Suprapubic skin (tissue), 4 donors: ENCODE results near the gene MYADML2. TPM values are rescaled to one million over a fixed set of nuclear protein-coding genes. Genes with fewer than 3 reads are reported as not detected.
A peak's percentile ranks its signal among the peaks of the same experiment; 100 is the strongest.

Experiments used
- DNase-seq, 2 donors: peaks; one replicate each; pipeline ENCODE4 v3.0.0-alpha.2; 2019; ENCODE audit warnings: low spot score in 2 of 2
- H3K27ac ChIP-seq: fragments of 200-600 bp; sonication (generic); one replicate; pipeline ENCODE4 v1.5.1; 2019
- H3K27me3 ChIP-seq: fragments of 200-600 bp; sonication (generic); one replicate; pipeline ENCODE4 v1.5.1; 2019
- H3K36me3 ChIP-seq: fragments of 200-600 bp; sonication (generic); one replicate; pipeline ENCODE4 v1.5.1; 2019
- H3K4me1 ChIP-seq: fragments of 200-600 bp; sonication (generic); one replicate; pipeline ENCODE4 v1.5.1; 2019
- H3K4me3 ChIP-seq: fragments of 200-600 bp; sonication (generic); one replicate; pipeline ENCODE4 v1.5.1; 2019; ENCODE audit warnings: mild to moderate bottlenecking
- H3K9me3 ChIP-seq: fragments of 200-600 bp; sonication (generic); one replicate; pipeline ENCODE4 v1.5.1; 2019
- EP300 ChIP-seq: sonication (generic); formaldehyde crosslinking; IDR thresholded peaks from one replicate; pipeline ENCODE4 v1.6.1; 2017; ENCODE audit warnings: antibody characterized with exemption
- POLR2A ChIP-seq, 2 donors: fragments of 450-650 bp; IDR thresholded peaks; one replicate each; pipeline ENCODE4 v1.6.1; 2017; ENCODE audit warnings: antibody characterized with exemption in 2 of 2, mild to moderate bottlenecking in 2 of 2, moderate library complexity in 2 of 2
- POLR2AphosphoS5 ChIP-seq, 3 donors: sonication (generic); formaldehyde crosslinking; IDR thresholded peaks; one replicate each; pipeline ENCODE4 v1.6.1; 2017; ENCODE audit warnings: antibody characterized with exemption in 3 of 3
- WGBS: methylation state at CpG from one replicate; pipeline ENCODE4 v1.1.5; 2018; 5-methylcytosine and 5-hydroxymethylcytosine counted together
- total RNA-seq, 4 donors: library from RNA; depleted of rRNA; stranded (reverse); fragments of >200 nt; gene quantifications; one replicate each; pipeline ENCODE4 v1.1.0, GENCODE V29; 2016
- TF ChIP-seq, protein P1 (sequence below), 2 donors: fragments of 200-600 bp in 1 of 2; fragments of 450-650 bp in 1 of 2; sonication (generic) in 1 of 2; IDR thresholded peaks; one replicate each; pipeline ENCODE4 v1.5.1; 2016 to 2019; ENCODE audit warnings: antibody characterized with exemption in 2 of 2, mild to moderate bottlenecking in 1 of 2, moderate library complexity in 1 of 2

MYADML2 gene
- total RNA-seq, 4 donors from 2014 or later: not detected

DNA sequence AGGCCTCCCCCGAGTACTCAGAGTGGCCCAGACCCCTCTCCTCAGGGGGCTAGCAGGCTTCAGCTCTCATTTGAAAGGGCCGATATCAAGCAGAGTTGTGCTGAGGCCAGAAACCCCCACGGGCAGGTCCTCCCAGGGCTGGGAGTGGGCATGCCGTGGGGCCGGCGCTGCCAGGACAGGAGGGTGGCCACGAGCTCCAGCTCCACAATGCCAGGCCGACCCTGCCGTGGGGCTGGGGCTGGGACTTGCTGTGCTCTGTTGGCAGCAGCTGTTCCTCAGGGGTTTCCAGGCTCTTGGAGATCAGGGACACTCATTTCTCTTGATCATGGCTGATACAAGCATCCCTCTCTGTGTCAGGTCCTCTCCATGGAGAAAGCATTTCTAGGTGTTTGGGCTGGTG is 48.1 kb downstream of the MYADML2 start:
- TF ChIP-seq POLR2AphosphoS5 (IDR thresholded peaks at IDR 0.05): no peak
- TF ChIP-seq EP300: no peak
- TF ChIP-seq POLR2A (IDR thresholded peaks at IDR 0.05): no peak
- TF ChIP-seq, protein P1, sequence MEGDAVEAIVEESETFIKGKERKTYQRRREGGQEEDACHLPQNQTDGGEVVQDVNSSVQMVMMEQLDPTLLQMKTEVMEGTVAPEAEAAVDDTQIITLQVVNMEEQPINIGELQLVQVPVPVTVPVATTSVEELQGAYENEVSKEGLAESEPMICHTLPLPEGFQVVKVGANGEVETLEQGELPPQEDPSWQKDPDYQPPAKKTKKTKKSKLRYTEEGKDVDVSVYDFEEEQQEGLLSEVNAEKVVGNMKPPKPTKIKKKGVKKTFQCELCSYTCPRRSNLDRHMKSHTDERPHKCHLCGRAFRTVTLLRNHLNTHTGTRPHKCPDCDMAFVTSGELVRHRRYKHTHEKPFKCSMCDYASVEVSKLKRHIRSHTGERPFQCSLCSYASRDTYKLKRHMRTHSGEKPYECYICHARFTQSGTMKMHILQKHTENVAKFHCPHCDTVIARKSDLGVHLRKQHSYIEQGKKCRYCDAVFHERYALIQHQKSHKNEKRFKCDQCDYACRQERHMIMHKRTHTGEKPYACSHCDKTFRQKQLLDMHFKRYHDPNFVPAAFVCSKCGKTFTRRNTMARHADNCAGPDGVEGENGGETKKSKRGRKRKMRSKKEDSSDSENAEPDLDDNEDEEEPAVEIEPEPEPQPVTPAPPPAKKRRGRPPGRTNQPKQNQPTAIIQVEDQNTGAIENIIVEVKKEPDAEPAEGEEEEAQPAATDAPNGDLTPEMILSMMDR (IDR thresholded peaks at IDR 0.05): no peak
- Histone ChIP-seq H3K4me1 (peaks cover 17% of the 10 kb centered on the region), H3K9me3 (no peaks in the 10 kb centered on the region), H3K36me3 (peaks cover 62% of the 10 kb centered on the region), H3K27me3 (no peaks in the 10 kb centered on the region), H3K4me3 (no peak overlapping the region), H3K27ac (no peak overlapping the region)
- WGBS: 76% methylated on average over 3 of the region's 9 CpGs
- DNase-seq: no peak

GRCh38 chr17:81898029-81898866 is 48.8 kb downstream of the MYADML2 start:
- 87% methylated on average over 17 of the region's 19 CpGs for WGBS
- H3K4me3 ChIP-seq: no peak overlapping the region
- H3K4me1 ChIP-seq: peaks cover 17% of the 10 kb centered on the region
- no peak overlapping the region for H3K27ac ChIP-seq
- no peaks in the 10 kb centered on the region for H3K27me3 ChIP-seq
- no peaks in the 10 kb centered on the region for H3K9me3 ChIP-seq
- H3K36me3 ChIP-seq: peaks cover 62% of the 10 kb centered on the region
- no peak for TF ChIP-seq POLR2AphosphoS5 (IDR thresholded peaks at IDR 0.05)
- TF ChIP-seq EP300: no peak
- TF ChIP-seq, protein P1 (IDR thresholded peaks at IDR 0.05): no peak
- TF ChIP-seq POLR2A (IDR thresholded peaks at IDR 0.05): no peak
- no peak for DNase-seq

GRCh38 chr17:81895400-81895799 is 51.6 kb downstream of the MYADML2 start:
- peaks cover 61% of the 10 kb centered on the region for H3K36me3 ChIP-seq
- peaks cover 18% of the 10 kb centered on the region for H3K4me1 ChIP-seq
- H3K4me3 ChIP-seq: no peak overlapping the region
- H3K27me3 ChIP-seq: no peaks in the 10 kb centered on the region
- DNase-seq: no peak
- no peaks in the 10 kb centered on the region for H3K9me3 ChIP-seq
- no peak overlapping the region for H3K27ac ChIP-seq
- no peak for TF ChIP-seq POLR2A (IDR thresholded peaks at IDR 0.05)
- TF ChIP-seq, protein P1 (IDR thresholded peaks at IDR 0.05): no peak
- no peak for TF ChIP-seq POLR2AphosphoS5 (IDR thresholded peaks at IDR 0.05)
- no peak for TF ChIP-seq EP300
- WGBS: 95% methylated on average over 11 of the region's 11 CpGs

DNA sequence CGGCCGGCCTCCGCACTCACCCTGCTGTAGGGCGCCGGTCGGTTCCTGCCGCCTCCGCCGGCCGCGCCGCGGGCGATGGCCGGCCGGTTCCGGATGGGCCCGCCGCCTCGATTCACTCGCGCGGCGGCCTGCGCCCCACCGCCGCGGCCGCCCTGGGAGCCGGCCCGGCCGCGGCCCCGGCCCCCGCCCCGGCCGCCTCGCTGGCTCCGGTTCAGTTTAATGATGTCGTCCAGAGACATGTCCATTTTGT is 55.8 kb downstream of the MYADML2 start:
- DNase-seq: no peak
- H3K36me3 ChIP-seq: peaks cover 58% of the 10 kb centered on the region
- peak overlapping the region; percentile 97 for H3K27ac ChIP-seq
- no peaks in the 10 kb centered on the region for H3K9me3 ChIP-seq
- peaks cover 29% of the 10 kb centered on the region for H3K4me1 ChIP-seq
- TF ChIP-seq, protein P1 (IDR thresholded peaks at IDR 0.05): no peak
- TF ChIP-seq EP300 (no peak), POLR2A (IDR thresholded peaks at IDR 0.05) (no peak), POLR2AphosphoS5 (IDR thresholded peaks at IDR 0.05) (no peak)
- peak overlapping the region; percentile 98 for H3K4me3 ChIP-seq
- H3K27me3 ChIP-seq: no peaks in the 10 kb centered on the region
- 0% methylated on average over 14 of the region's 40 CpGs for WGBS

- TF ChIP-seq, protein P1 (IDR thresholded peaks at IDR 0.05): no peak
- TF ChIP-seq POLR2AphosphoS5 (IDR thresholded peaks at IDR 0.05): no peak
- Histone ChIP-seq H3K4me1 (peaks cover 33% of the 10 kb centered on the region), H3K4me3 (peak overlapping the region; percentile 98), H3K27ac (peak overlapping the region; percentile 97), H3K27me3 (no peaks in the 10 kb centered on the region), H3K36me3 (peaks cover 58% of the 10 kb centered on the region), H3K9me3 (no peaks in the 10 kb centered on the region)
- DNase-seq: peak in 1 of 2 donors; percentile 64
- 13% methylated on average over 30 of the region's 69 CpGs for WGBS
These were observed 56.4 kb downstream of the MYADML2 start for GRCh38 chr17:81890447-81891302.
